ENCODE measurements around the gene FAM110C.
A peak's percentile ranks its signal among the peaks of the same experiment; 100 is the strongest.

FAM110C gene, protein sequence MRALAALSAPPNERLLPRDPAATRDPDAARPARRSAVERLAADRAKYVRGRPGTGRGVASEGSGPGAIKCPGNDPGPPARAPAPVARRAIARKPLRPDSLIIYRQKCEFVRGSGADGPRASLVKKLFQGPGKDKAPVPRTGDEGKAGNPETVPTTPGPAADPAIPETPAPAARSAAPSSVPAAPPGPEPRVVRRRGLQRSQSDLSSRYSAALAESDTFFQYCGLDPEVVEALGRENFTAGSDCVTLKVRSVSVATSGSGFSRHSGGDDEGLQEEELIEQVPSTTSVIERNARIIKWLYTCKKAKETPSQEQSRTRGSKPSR

GRCh38 chr2:46471-47345 lies at the start of gene FAM110C:
Gene FAM110C, minus strand, starts transcription at chr2:46505. Its CDS starts 120 bp downstream, at chr2:46385.
- peaks cover 14% of the 10 kb centered on the region for H3K27me3 ChIP-seq (ENCODE audit: insufficient read depth, low read length, poor library complexity)
- no peaks in the 10 kb centered on the region for H3K79me2 ChIP-seq (ENCODE audit: insufficient read depth, low read length)
- H3K9ac ChIP-seq (ENCODE audit: low read depth, low read length) = no peak within 1 kb of the TSS
- H3K4me1 ChIP-seq (ENCODE audit: insufficient read depth, low read length) = peaks cover 3% of the 10 kb centered on the region; the same call in 1 of the 2 replicates
- peak within 1 kb of the TSS; percentile 22 for H3K4me2 ChIP-seq (ENCODE audit: insufficient read depth, low read length)
- no peak for DNase-seq
- TF ChIP-seq CTCF (IDR thresholded peaks at IDR 0.05; ENCODE audit: borderline replicate concordance, extremely low read depth, low read length, poor library complexity, severe bottlenecking) = no peak
- TF ChIP-seq EZH2 (IDR thresholded peaks at IDR 0.05; ENCODE audit: borderline replicate concordance, low read depth, low read length, severe bottlenecking) = no peak
- H3K36me3 ChIP-seq (ENCODE audit: insufficient read depth, low read length) = no peaks in the 10 kb centered on the region
- no peaks in the 10 kb centered on the region for H4K20me1 ChIP-seq (ENCODE audit: insufficient read depth, low read length)
- peak within 1 kb of the TSS in 1 of 2 experiments; percentile 24; a peak in 1 of 4 replicates for H3K4me3 ChIP-seq (ENCODE audit: low read depth in 1 of 2, low read length in 2 of 2)
- no peak within 1 kb of the TSS for H3K27ac ChIP-seq (ENCODE audit: low read length)
- peak; percentile 44 for ATAC-seq (ENCODE audit: insufficient read depth, low read depth)
- H3K9me3 ChIP-seq (ENCODE audit: insufficient read depth, low read length, severe bottlenecking) = no peaks in the 10 kb centered on the region
- H2AFZ ChIP-seq (ENCODE audit: low read depth, low read length) = no peak within 1 kb of the TSS

DNA sequence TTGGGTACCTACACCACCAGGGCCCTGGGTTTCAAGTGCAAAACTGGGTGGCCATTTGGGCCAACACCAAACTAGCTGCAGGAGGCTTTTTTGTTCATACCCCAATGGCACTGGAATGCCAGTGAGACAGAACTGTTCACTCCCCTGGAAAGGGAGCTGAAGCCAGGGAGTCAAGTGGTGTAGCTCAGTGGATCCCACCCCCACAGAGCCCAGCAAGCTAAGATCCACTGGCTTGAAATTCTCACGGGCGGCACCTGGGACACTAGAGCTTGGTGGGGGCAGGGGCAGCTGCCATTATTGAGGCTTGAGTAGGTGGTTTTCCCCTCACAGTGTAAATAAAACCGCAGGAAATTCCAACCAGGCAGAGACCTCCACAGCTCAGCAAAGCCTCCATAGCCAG lies 46.0 kb upstream of the FAM110C start:
- Histone ChIP-seq H3K4me3 (ENCODE audit: low read depth in 1 of 2, low read length in 2 of 2) (no peak overlapping the region), H3K27me3 (ENCODE audit: insufficient read depth, low read length, poor library complexity) (peaks cover 4% of the 10 kb centered on the region), H4K20me1 (ENCODE audit: insufficient read depth, low read length) (no peaks in the 10 kb centered on the region), H3K27ac (ENCODE audit: low read length) (no peak overlapping the region), H3K9me3 (ENCODE audit: insufficient read depth, low read length, severe bottlenecking) (no peaks in the 10 kb centered on the region), H3K79me2 (ENCODE audit: insufficient read depth, low read length) (no peaks in the 10 kb centered on the region), H3K4me1 (ENCODE audit: insufficient read depth, low read length) (no peaks in the 10 kb centered on the region), H2AFZ (ENCODE audit: low read depth, low read length) (no peak overlapping the region), H3K4me2 (ENCODE audit: insufficient read depth, low read length) (no peak overlapping the region), H3K36me3 (ENCODE audit: insufficient read depth, low read length) (no peaks in the 10 kb centered on the region), H3K9ac (ENCODE audit: low read depth, low read length) (no peak overlapping the region)
- TF ChIP-seq EZH2 (IDR thresholded peaks at IDR 0.05; ENCODE audit: borderline replicate concordance, low read depth, low read length, severe bottlenecking) = no peak
- TF ChIP-seq CTCF (IDR thresholded peaks at IDR 0.05; ENCODE audit: borderline replicate concordance, extremely low read depth, low read length, poor library complexity, severe bottlenecking) = no peak
- ATAC-seq (ENCODE audit: insufficient read depth, low read depth) = no peak
- no peak for DNase-seq

- H3K9me3 ChIP-seq (ENCODE audit: insufficient read depth, low read length, severe bottlenecking) = no peaks in the 10 kb centered on the region
- DNase-seq (no peak), ATAC-seq (ENCODE audit: insufficient read depth, low read depth) (no peak)
- no peak overlapping the region for H3K27ac ChIP-seq (ENCODE audit: low read length)
- H3K36me3 ChIP-seq (ENCODE audit: insufficient read depth, low read length) = no peaks in the 10 kb centered on the region
- TF ChIP-seq CTCF (IDR thresholded peaks at IDR 0.05; ENCODE audit: borderline replicate concordance, extremely low read depth, low read length, poor library complexity, severe bottlenecking) (no peak), EZH2 (IDR thresholded peaks at IDR 0.05; ENCODE audit: borderline replicate concordance, low read depth, low read length, severe bottlenecking) (no peak)
- no peaks in the 10 kb centered on the region for H3K4me1 ChIP-seq (ENCODE audit: insufficient read depth, low read length)
- H4K20me1 ChIP-seq (ENCODE audit: insufficient read depth, low read length) = no peaks in the 10 kb centered on the region
- peaks cover 4% of the 10 kb centered on the region for H3K27me3 ChIP-seq (ENCODE audit: insufficient read depth, low read length, poor library complexity)
- H3K4me2 ChIP-seq (ENCODE audit: insufficient read depth, low read length) = no peak overlapping the region
- H3K79me2 ChIP-seq (ENCODE audit: insufficient read depth, low read length) = no peaks in the 10 kb centered on the region
- H3K4me3 ChIP-seq (ENCODE audit: low read depth in 1 of 2, low read length in 2 of 2) = no peak overlapping the region
- no peak overlapping the region for H3K9ac ChIP-seq (ENCODE audit: low read depth, low read length)
- H2AFZ ChIP-seq (ENCODE audit: low read depth, low read length) = no peak overlapping the region
Observed at GRCh38 chr2:90645-91312, 44.5 kb upstream of the FAM110C start.
